M059J (cell line): ENCODE measurements around the gene VAMP5. TPM values are rescaled to one million over a fixed set of nuclear protein-coding genes. Genes with fewer than 3 reads are reported as not detected.
"Not testable (repeated sequence)": the region's sequence is repeated elsewhere in the genome, so short reads cannot be mapped to it uniquely, and the experiment has no call there.

ENCODE experiments used
- DNase-seq: peaks from one replicate; pipeline ENCODE4 v3.0.0-alpha.2; 2012; ENCODE audit warnings: low read depth
- total RNA-seq: library from RNA; depleted of rRNA; stranded (reverse); fragments of >200 nt; shearing (Covaris generic); gene quantifications from 2 replicates; pipeline ENCODE4 v1.2.3, GENCODE V29; 2014

The VAMP5 gene
- total RNA-seq, 1 experiment from 2014 or later = 15.1 TPM

GRCh38 chr2:85600951-85601770, 16.9 kb downstream of the VAMP5 start:
- no peak for DNase-seq

GRCh38 chr2:85601771-85602475, 17.7 kb downstream of the VAMP5 start:
- peak; percentile 47 for DNase-seq

- peak; percentile 90 for DNase-seq
These were observed 18.4 kb downstream of the VAMP5 start, which contains the start of gene TMEM150A for GRCh38 chr2:85602476-85603234. Gene TMEM150A (minus strand): TSS chr2:85602698. CDS start chr2:85601948, 750 bp downstream.

- not testable (repeated sequence) for DNase-seq
These were observed 19.9 kb downstream of the VAMP5 start for GRCh38 chr2:85604133-85604444.

- DNase-seq = no peak
These were observed 20.5 kb downstream of the VAMP5 start for GRCh38 chr2:85604568-85605339.

GRCh38 chr2:85605406-85606115, 21.3 kb downstream of the VAMP5 start:
- peak; percentile 46 for DNase-seq

GRCh38 chr2:85606116-85606455, 21.9 kb downstream of the VAMP5 start:
- no peak for DNase-seq

GRCh38 chr2:85607268-85608215, 23.3 kb downstream of the VAMP5 start:
- no peak for DNase-seq

GRCh38 chr2:85611217-85611704, 27.0 kb downstream of the VAMP5 start:
- DNase-seq = no peak

GRCh38 chr2:85611705-85612587, 27.7 kb downstream of the VAMP5 start, which contains the start of gene C2orf68:
Gene C2orf68 (minus strand): TSS chr2:85612066. CDS start chr2:85611984, 82 bp downstream.
- DNase-seq = peak; percentile 79

GRCh38 chr2:85613717-85614515, 29.7 kb downstream of the VAMP5 start:
- DNase-seq = no peak

- DNase-seq = not testable (repeated sequence)
These were observed 30.5 kb downstream of the VAMP5 start for GRCh38 chr2:85614757-85615156.

GRCh38 chr2:85615413-85615728, 31.1 kb downstream of the VAMP5 start:
- no peak for DNase-seq

- not testable (repeated sequence) for DNase-seq
These were observed 33.5 kb downstream of the VAMP5 start for GRCh38 chr2:85617723-85618122.

GRCh38 chr2:85619617-85620016, 35.4 kb downstream of the VAMP5 start:
- DNase-seq = no peak

- no peak for DNase-seq
These were observed 37.1 kb downstream of the VAMP5 start for GRCh38 chr2:85621338-85621737.

GRCh38 chr2:85623991-85624390, 39.8 kb downstream of the VAMP5 start:
- no peak for DNase-seq

- no peak for DNase-seq
These were observed 44.4 kb downstream of the VAMP5 start for GRCh38 chr2:85628658-85629057.
